Right kidney (tissue), 9 donors: Measurements from ENCODE around the gene CRPPA.
"Not testable (repeated sequence)": the region's sequence is repeated elsewhere in the genome, so short reads cannot be mapped to it uniquely, and the experiment has no call there.

Experiments used
- DNase-seq: peaks from one replicate; pipeline ENCODE4 v3.0.0-alpha.2; 2016
- long read RNA-seq, 8 donors: transcript quantifications; one replicate each; lab custom pipeline, GENCODE V29; 2026

Gene CRPPA
- long read RNA-seq, donor 1: 0 reads
- long read RNA-seq, donor 2: 0 reads
- long read RNA-seq, donor 3: 0 reads
- long read RNA-seq, donor 4: 0 reads
- long read RNA-seq, donor 5: 0 reads
- long read RNA-seq, donor 6: 0 reads
- long read RNA-seq, donor 7: 0 reads
- long read RNA-seq, donor 8: 0 reads

DNA sequence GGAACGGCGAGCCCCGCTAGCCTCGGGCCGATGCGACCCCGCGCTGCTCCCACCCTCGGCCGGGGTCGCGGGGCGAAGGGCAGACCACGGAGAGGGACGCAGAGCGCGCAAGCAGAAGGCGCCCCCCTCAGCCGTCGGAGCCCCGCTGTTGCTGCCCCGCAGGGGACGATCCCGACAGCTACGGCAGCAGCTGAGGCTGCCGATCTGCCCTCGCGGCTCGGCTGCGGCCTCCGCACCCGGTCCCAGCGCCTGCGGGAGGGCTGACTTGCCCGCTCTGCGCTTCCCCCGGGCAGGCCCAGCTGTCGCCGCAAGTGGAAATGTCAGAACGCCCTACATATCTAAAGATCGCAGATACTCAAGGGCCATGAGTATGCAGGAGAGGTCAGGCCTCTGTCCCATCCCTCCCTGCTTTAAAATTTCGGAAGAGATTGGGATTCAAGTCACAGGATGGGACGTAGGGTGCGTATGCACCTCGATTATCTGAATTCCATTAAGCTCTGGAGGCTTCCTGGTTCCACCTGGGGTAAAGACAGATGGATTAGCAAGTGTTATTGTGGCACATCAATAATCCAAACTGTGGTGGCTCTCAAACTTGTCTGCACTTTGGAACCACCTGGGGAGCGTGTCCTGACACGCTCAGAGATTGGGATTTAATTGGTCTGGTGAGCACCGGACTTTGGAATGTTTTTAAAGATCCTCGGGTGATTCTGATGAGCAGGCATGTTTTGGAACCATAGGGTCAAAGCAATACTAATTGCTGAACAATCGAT is at the start of gene CRPPA:
Gene CRPPA (minus strand): TSS at position 206 of the 770 bp plus-strand sequence. CDS start 216 bp downstream, outside the sequence.
- DNase-seq: no peak

DNA sequence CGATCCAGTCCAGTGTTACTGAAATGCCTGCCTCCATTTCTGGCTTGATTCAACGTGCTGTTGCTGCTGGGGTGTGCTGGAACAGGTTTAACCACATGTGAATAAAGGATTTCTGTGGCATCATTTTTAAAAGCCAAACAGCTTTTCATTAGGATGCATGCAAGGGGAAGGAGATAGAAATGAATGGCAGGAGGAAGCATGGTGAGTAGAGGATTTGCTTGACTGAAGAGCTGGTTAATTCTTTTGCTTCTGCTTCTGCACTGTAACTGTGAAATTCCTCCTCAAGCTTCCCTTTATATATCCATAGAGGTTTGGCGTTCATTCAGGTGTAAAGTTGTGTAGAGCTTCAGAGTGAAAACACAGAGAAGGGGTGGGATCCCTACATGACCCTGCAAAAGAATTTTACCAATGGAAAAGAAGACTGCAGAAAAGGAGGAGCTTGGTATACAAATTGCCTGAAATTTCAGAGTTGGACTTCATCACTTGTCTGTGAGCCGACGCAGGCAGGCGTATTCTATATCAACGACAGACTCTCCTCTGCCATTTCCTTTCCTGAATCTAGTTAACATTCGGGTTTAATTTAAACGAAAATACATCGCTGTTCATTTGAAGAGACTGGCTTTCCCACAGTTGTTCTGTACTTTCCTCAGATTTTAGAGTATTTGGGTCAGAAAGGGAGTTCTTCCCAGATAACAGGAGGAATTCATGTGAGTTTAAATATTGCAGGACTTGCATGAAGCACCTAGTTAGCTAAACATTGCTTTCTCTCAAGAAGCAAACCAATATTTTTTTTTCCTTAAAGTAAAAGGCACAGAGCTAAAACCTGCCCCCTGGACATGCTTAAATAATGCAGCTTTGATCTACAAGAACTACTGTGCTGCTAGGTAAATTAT is 44.4 kb upstream of the CRPPA start, which contains the start of gene SOSTDC1:
Gene SOSTDC1 (minus strand): TSS at position 270 of the 893 bp plus-strand sequence. CDS start 70 bp downstream, at position 200.
- peak; percentile 66 for DNase-seq

DNA sequence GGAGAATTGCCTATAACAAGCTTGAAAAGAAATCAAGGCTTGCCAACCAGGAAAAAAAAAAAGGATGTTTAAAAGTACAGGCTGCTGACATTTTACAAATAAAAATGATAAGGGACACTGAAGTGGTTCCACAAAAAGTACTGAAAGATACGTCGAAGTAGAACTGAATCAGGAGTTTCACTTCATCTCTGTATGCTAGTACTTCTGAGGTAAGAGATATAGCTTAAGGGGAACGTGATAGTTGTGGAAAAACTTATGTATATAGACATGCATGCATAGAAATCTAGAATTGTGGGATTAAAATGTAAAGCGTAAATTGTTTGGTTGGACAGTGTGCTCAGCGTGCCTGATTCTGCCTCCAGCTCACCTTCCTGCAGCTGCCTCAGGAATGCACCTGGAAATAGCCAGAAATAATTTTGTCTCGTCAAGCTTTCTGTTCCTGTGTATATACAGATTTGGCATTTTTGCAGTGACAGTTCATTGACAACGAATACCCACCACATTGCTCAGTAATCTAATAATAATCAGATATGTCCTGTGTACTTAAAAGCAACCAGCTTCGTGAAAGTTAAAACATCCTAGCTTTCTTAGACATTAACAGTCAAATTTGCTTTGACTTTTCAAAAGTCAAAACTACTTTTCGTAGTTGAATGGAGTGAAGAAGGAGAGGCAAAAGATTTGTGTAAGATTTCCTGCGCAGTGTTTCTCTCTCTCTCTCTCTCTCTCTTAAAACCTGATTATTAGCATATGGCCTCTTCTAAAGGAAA is 42.8 kb upstream of the CRPPA start:
- DNase-seq: peak; percentile 31

DNA sequence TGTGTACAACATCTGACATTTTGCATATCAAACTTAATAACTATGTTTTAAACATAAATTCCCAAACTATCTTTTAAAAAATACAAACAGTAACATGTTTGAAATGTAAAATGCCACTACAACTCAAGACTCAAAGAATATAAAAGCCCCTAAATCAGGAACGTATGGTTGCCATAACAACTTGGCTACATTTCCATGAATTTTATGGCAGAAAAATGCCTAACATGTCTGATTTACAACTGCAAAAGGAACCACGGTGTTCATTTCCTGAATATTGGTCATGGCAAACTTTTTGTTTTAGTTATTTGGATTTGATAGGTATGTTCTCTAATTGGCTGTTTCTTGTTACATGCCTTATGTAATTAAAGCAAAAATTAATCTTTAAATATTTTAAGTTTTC is 42.2 kb upstream of the CRPPA start:
- no peak for DNase-seq

DNA sequence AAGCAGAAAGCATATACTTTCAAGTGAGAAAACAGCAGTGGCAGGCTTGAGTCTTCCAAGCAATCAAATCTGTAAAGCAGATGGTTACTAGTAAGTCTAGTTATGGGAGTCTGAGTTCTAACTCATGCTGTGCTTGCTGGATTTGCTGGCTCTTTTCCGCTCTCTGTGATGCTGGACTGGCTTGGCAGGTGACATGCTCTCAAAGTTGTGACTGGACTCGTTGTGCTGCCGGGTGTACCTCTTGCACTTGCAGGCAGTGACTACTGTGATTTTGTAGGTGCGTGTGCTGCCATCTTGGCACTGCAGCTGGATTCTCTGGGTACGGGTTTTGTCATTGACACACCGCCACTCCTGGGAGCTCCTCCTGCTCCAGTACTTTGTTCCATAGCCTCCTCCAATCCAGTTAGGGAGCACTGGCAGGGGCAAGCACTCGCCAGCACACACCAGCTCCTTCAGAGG is 41.1 kb upstream of the CRPPA start:
- DNase-seq: no peak

DNA sequence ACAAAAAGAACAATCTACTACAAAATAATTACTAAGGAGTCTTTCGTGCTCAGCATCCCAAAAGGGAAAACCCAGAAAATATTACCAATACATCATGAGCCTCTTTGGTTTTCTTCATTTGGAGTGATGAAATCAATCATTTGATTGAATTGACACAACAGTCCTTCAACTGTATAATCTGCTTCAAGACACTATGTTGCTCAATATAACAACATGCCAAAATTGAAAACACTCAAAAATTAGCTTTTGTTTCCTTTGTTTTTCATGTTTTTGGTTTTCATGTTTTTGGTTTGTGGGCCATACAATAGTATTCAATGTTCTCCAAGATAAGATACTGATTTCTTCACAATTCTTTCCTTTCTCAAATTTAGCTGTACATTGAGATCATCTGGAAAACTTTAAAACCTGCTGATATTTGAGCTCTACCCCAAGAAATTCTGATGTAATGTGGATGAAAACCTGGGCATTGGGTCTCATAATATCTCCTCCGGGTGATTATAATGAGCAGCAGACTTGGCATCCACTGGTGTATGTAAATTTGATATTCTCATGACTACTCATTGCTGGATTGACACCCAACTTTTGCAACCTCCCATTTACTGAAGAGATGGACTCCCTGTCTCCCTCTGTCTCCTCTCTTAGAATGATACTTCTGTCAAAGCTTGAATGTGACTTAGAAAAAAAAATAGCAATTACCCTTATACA is 39.6 kb upstream of the CRPPA start:
- no peak for DNase-seq

DNA sequence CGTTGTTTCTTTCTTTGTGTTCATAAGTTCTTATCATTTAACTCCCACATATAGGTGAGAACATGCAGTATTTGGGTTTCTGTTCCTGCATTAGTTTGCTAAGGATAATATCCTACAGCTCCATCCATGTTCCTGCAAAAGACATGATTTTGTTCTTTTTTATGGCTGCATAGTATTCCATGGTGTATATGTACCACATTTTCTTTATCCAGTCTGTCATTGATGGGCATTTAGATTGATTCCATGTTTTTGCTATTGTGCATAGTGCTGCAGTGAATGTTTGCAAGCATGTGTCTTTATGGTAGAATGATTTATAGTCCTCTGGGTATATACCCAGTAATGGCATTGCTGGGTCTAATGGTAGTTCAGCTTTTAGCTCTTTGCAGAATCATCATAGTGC is 35.0 kb upstream of the CRPPA start:
- not testable (repeated sequence) for DNase-seq

DNA sequence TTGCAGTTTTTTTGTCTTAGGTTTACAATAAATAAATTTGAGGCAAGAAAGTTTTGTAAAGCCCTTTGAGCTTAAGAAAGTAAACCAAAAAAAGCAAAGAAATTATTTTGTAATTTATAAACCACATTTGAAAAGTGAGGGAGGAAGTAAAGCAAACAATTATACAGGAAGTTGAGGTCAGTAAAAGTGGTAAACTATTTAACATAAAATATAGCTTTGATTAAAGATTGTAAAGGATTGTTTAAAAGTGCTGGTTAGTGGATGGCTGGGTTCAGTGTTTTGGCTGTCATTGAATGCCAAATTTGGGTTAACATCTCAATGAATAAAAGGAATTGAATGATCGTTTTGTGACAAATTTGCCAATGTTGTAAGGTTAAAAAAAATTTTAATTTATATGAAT is 34.3 kb upstream of the CRPPA start:
- DNase-seq: no peak

DNA sequence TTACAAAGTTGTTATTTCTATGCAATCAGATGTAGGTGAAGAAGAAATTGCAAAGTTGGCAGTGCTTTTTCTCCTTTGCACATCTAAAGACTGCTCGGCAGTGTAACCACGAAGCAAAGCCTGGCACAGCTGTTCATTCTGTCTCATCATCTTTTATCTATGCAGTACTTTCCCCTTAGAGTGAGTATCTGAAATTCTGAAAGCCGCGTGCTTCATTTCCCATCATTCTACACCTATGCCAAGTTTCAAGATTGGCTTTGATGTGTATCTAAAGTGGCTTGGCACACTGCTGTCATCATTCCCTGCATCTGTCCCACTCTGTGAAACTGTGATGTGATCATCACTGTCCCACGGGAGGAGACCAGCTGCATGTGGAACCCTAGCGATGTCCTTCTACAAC is 29.0 kb upstream of the CRPPA start:
- no peak for DNase-seq

DNA sequence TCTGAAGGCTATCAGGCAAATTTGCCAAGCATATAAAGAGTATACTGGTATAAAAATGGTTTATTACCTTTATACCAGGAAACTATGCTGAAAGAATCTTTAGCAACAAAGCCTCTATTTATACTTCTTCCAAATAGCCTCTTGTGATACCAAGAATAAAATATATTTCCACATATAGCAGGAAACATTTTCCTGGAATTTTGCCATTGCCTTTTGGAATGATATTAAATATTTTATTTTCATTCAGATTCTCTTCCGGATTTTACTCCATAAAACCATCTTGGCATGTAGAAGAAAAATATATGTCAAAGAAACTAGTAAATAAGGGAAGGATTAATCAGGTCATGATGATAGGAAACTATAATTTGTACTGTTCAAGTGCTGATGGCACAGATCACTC is 26.5 kb upstream of the CRPPA start:
- no peak for DNase-seq

DNA sequence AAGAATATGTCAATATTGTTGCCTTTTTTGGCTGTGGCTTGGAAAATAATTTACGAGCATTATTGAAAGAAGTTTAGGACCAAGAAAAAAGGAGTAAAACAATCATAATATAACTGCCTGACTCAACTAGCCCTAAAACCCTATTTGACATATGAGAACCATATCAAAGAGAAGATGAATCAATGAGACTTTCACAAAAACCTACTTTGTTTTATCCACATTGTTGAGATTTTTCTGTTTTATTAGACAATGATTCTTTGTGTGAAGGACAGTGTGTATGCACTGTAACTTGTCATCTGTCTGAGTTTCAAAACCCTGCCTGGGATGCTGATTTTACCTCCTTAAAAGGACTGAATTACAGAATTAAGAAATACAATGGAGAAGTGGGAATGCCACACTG is 25.2 kb upstream of the CRPPA start:
- no peak for DNase-seq

DNA sequence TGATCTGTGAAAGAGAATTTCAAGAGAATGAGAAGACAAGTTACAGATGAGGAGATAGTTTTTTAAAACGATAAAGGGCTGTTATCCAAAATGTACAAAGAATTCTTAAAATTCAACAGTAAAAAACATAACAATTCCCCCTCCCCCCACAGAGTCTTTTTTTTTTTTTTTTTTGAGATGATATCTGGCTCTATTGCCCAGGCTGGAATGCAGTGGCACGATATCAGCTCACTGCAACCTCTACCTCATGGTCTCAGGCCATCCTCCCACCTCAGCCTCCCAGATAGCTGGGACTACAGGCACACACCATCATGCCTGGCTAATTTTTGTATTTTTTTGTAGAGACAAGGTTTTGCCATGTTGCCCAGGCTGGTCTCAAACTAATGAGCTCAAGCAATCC is 22.5 kb upstream of the CRPPA start:
- not testable (repeated sequence) for DNase-seq

DNA sequence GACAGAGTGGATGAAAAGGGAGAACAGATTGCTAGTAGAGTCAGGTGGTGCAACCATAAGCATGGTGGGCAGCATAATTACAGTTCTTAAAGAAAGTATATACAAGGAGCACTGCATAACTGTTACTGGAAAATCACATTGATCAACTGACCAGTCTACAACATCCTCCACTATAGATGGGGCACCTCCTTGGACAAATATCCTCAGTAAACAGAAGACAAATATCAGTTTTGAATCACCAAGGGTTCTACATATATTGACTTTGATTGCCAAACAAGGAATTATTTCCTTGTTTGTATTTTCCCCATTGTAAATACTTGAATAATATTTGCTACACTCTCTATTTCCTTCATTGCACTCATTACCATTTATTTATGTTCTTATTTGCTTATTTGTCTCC is 17.6 kb upstream of the CRPPA start:
- DNase-seq: no peak

DNA sequence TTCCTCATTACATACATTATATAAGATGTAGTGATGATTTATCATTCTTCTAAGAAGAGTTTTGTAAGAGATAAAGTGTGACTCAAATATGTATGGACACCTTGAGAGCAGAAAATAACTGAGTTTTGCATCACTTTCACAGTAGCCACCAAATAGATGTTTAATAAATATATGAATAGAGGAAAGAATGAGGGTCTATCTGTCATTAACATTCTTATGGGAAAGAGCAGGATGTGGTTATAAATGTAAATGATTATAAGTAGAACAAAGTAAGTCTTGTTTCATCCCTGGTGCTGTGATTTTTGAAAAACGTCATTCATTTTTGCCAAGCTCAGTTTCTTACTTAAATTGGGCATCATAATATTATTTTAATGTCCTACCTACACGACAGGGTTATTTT is 15.0 kb upstream of the CRPPA start:
- no peak for DNase-seq

DNA sequence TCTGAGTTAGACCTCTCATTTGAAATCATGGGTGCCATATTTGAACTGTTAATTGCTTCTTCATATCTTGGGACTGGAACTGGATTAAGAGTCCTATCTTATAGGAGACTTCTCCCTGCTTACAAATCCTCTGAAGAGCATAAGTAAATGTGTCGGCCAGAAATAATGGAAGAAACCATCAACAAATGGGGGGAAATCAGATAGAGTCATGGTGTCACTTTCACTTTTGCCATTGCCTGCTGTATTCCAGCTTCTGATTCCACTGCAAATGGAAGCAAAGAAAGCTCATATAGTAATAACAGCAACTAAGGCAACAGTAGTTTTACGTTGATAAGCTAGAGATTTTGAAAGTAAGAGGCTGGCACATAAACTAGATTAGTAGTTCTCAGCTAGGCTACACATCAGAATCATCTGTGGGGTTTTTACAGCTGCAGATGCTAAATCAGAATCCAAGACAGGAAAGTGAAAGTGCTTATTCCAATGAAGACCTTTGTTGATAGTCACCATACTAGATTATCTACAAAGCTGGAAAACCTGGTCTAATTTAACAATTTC is 12.3 kb upstream of the CRPPA start:
- no peak for DNase-seq

DNA sequence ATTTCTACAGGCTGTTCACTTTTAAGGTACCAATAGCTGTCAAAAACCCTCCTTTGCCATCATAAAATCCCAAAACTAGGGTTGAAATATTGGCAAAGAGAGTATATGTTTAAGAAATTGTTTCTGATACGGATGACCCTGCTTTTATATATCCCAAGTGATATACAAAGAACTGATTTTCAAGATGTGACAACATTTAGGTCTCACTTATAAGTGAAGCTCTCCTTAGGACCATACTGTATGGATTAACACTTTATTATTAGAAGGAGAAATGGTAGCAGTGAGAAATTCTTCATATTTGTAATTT is 11.0 kb upstream of the CRPPA start:
- no peak for DNase-seq

DNA sequence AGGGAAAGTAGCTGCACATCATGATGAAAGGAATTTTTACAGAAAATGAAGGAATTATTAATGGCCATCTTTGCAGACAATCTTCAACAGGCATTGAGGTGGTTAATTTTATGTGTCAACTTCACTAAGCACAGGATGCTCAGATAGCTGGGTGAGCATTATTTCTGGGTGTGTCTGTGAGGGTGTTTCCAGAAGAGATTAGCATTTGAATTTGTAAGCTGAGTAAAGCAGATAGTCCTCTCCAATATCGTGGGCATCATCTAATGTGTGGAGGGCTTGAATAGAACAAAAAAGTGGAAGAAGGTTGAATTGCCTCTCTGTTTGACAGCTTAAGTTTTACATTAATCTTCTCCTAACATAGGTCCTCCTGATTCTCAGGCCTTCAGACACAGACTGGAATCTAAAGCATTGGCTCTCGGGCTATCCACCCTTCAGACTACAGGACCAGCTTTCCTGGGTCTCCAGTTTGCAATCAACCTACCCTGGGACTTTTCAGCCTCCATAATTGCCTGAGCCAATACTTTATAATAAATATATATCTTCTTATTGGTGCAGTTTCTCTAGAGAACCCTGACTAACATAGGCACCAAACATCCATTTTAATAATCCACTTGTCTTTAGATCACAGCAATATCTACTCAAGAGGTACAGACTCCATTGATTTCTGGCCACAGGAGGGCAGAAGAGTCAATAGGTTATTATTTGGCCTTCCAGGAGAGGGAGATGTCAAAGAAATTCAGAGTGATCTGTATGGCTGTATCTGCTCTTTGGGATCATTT is 10.5 kb upstream of the CRPPA start:
- no peak for DNase-seq

DNA sequence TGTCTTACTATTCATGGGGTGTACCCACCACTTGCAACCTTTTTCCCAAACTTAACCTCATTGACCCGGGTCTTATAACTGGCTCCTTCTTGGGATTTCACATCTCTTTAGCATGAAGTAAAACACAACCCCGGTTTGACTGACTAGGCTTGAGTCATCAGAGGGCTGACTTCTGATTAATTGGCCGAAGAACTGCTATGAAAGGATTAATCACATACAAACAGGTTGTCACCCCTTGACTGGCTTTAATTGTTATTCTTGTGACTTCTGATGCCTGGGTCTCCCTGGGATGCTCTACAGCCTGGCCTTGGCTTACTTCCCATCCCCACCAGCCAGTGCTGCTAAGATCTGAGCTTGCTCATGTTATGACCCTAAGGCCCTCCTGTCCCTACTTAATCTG is 8.8 kb upstream of the CRPPA start:
- no peak for DNase-seq

DNA sequence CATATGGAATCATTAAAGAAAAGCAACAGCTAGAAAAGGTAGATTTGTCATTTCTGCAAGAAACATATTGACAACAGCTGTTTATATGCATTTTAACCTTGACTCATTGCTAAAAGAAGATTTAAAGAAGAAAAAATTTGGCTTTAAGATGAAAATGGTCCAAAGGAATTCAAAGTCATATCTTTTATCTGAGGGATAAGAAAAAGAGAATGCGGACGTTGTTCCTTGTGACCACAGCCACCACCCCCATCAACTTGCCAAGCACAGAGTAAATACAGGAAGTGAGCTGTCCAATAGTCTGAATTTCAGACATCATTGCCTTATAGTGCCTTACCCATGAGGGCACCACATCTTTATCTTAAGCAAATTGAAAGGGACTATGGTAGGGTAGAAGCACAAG is 7.3 kb upstream of the CRPPA start:
- DNase-seq: no peak

DNA sequence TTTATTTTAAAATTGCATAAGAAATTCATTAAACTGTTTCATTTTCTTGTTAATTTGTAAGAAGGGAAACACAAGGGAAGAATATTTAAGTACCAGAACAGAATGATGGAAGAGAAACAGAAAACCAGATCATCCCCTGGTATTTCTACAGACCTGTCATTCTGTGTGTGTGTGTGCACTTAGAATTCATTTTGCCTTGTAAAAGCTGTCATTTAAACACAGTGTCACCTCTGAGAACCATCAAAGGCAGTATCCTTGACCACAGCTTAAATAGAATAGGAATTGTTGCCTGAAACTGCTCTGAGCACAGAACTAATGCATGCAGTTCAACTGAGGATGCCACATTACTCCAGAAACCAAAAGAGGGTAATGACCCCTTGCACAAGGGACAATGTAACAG is 6.8 kb upstream of the CRPPA start:
- DNase-seq: no peak

DNA sequence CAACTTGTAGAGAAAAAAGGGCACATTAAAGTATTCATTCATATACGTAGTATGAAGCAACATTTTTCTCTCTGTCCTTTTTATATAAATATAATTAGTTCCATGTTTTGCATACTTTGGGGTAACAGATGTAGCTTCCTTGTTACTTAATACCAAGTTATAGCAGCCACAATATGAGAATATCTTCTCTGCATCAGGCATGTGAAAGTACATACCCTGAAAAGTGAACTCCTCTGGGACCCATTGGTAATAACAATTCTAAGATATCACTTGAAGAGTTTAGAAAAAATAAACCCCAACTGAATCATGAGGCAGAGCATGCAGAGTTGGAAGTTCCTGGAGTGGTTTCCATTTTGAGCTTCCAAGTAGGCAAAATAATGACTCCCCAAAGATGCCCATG is 2.4 kb upstream of the CRPPA start:
- DNase-seq: no peak
